GM12865 (cell line): ENCODE data around the gene ZDHHC7.
"Not testable (repeated sequence)": the region's sequence is repeated elsewhere in the genome, so short reads cannot be mapped to it uniquely, and the experiment has no call there.

Experiments used
- DNase-seq: peaks from one replicate; pipeline ENCODE4 v3.0.0; 2010; ENCODE audit warnings: low read depth
- H3K4me3 ChIP-seq: 2 replicates; pipeline ENCODE4 v1.5.1; 2011; ENCODE audit warnings: mild to moderate bottlenecking, low read depth, low read length, control low read depth
- TF ChIP-seq, protein P1 (sequence below): IDR thresholded peaks from 2 replicates; pipeline ENCODE4 v1.5.1; 2011; ENCODE audit warnings: low read length, control low read depth, low read depth, inconsistent platforms; ENCODE audit not compliant: insufficient read depth; ENCODE audit errors: missing control alignments

ZDHHC7 gene

DNA sequence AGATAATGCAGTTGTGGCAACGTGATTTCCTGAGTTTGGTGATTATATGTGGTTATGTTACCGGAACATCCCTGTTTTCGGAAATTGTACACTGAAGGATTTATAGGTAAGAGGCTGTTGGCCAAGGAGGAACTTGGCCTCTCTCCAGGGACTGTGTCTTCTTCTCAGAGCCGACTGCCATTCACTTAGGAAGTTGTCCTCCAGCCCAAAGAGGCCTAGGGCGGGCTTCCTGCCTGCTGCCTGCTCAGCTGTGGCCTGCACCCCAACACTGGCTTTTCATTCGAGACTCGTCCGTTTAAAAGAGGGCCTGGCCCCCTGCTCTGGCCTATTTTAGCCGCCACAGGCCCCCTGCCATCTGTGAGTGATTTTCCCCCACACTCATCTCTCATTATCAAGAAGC is 64.3 kb downstream of the ZDHHC7 start:
- no peak for DNase-seq
- TF ChIP-seq, protein P1, sequence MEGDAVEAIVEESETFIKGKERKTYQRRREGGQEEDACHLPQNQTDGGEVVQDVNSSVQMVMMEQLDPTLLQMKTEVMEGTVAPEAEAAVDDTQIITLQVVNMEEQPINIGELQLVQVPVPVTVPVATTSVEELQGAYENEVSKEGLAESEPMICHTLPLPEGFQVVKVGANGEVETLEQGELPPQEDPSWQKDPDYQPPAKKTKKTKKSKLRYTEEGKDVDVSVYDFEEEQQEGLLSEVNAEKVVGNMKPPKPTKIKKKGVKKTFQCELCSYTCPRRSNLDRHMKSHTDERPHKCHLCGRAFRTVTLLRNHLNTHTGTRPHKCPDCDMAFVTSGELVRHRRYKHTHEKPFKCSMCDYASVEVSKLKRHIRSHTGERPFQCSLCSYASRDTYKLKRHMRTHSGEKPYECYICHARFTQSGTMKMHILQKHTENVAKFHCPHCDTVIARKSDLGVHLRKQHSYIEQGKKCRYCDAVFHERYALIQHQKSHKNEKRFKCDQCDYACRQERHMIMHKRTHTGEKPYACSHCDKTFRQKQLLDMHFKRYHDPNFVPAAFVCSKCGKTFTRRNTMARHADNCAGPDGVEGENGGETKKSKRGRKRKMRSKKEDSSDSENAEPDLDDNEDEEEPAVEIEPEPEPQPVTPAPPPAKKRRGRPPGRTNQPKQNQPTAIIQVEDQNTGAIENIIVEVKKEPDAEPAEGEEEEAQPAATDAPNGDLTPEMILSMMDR = no peak

DNA sequence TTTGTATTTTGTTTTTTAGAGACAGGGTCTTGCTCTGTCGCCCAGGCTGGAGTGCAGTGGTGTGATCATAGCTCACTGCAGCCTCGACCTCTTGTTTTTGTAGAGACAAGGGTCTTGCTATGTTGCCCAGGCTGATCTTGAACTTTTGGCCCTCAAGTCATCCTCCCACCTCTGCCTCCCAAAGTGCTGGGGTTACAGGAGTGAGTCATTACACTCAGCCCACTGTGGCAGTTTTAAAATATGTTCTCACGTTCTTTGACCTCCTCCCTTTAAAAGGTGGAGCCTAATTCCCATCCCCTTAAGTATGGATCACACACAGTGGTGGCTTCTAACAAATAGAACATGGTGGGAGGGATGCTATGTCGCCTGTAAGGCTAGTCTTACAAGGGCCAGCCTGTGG is 67.7 kb downstream of the ZDHHC7 start:
- TF ChIP-seq, protein P1 = no peak
- no peak overlapping the region for H3K4me3 ChIP-seq
- DNase-seq = no peak

More for the DNA sequence above, 64.3 kb downstream of the ZDHHC7 start:
- no peak overlapping the region for H3K4me3 ChIP-seq

DNA sequence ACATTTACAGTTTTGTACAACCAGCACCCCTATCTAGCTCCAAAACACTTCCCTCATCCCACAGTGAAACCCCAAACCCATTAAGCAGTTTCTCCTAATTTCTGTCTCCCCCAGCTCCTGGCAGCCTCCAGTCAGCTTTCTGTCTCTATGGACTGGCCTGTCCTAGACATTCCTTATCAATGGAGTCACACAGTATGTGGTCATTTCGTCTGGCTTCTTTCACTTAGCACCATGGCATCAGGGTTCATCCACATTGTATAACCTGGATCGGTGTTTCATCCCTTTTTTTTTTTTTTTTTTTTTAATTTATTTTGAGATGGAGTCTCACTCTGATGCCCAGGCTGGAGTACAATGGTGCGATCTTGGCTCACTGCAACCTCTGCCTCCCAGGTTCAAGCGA is 68.5 kb downstream of the ZDHHC7 start:
- DNase-seq = no peak
- H3K4me3 ChIP-seq = no peak overlapping the region
- TF ChIP-seq, protein P1 = no peak

DNA sequence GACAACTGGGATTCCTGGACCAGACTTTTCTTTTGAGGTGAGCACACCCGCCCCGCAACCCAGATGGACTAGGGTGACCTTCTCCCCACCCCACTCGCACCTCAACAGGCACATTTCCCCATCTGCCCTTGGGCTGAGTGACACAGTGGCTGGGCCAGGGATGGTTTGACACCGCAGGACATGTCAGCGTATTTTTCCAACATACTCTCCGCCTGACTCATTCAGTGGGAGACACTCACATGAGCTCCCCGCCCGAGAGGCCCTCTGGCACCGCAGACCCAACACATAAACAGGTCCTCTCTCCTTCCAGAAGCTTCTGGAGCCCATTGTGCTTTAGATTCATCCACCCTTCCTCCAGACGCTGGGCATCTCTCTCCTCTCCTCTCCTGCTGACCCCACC is 69.4 kb downstream of the ZDHHC7 start:
- H3K4me3 ChIP-seq = no peak overlapping the region
- DNase-seq = no peak
- TF ChIP-seq, protein P1 = no peak

DNA sequence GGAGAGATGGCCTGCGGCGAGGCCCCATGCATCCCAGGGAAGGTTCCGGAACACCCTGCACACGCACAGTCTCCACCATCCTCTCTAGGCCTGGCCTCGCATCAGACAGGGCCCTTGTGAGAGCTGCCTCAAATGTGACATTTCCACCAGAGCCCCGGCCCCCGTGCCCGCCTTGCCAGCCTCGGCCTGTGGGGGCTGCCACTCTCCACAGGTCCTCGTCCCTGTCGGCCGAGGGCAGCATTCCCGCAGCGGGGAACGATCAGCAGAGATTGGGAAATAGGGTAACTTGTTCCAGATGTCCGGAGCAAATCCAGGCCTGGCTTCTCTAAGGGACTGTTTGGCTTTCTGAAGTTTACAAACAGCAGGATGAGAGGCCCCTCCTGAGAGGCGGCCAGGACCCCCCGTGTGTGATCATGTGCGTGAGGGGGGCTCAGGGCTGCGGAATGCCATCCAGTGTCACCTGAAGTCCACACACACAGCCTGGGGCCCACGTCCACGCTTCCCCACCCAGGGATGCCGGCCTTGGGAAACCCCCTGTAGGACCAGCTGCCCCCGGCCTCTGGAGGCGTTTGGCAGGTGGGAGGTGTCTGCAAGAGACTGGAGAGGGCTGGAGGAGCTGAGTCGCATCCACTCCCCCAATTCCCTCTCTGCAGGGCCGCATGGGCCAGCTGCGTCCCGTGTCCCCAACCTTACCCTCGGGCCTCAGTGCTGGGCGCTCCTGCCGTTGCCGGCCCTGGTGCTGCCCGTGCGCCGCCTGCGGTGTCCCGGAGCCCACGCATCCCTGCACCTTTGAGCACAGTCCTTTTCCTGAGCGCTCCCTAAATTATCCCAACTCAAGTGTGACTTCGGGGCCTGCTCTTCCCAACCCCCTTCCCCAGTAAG is 70.4 kb downstream of the ZDHHC7 start:
- TF ChIP-seq, protein P1 = no peak
- H3K4me3 ChIP-seq = no peak overlapping the region
- no peak for DNase-seq

DNA sequence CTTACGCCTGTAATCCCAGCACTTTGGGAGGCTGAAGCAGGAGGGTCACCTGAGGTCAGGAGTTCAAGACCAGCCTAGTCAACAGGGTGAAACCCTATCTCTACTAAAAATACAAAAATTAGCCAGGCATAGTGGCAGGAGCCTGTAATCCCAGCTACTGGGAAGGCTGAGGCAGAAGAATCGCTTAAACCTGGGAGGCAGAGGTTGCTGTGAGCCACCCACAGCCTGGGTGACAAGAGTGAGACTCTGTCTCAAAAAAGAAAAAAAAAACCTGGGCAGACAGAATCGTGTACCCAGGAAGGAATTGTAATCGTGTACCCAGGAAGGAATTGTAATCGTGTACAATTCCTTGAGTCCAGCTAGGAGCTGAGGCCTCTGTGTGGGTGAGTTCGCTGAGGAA is 72.7 kb downstream of the ZDHHC7 start:
- not testable (repeated sequence) for H3K4me3 ChIP-seq, DNase-seq

DNA sequence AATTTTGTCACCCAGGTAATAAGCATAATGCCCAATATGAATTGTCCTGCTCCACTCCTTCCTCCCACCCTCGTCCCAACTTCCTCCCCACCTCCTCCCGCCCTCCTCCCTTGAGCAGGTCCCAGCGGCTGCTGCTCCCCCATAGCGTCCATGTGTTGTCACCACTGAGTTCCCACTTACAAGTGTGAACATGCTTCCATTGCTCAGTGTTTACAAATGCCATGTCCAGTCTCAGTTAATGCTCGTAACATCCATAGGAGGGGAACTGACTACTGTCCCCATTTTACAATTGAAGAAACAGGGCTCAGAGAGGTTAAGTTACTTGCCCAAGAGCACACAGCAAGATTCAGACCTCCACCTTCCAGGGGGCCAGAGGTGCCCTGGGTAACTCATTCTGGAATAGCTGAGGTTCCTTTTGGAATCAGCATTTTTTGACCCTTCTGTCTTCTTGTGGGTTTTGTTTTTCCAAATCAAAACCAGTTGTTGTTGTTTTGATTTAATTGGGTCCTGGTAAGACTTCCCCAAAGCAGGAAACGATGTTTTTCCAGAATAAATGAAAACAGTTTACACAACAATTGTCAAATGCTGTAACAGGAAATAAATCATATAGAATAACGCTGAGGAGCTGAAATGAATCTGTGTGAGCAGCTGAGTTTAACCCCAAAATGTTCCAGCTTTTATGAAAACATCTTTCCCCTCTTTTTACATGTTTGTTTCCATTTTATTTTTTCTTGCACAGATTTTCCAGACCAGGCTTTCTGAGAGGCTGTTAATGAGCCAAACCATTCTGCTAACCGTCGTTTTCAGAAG is 73.9 kb downstream of the ZDHHC7 start:
- TF ChIP-seq, protein P1 = no peak
- DNase-seq = no peak
- H3K4me3 ChIP-seq = no peak overlapping the region
